ENCODE results near the gene ETFRF1.

The ETFRF1 gene

GRCh38 chr12:25236190-25236589 is 41.2 kb downstream of the ETFRF1 start:
- no peak for DNase-seq

GRCh38 chr12:25236626-25237025 is 41.6 kb downstream of the ETFRF1 start:
- DNase-seq = no peak

- no peak for DNase-seq
Measured at GRCh38 chr12:25241167-25242020, 46.4 kb downstream of the ETFRF1 start.

- DNase-seq = no peak
Measured at GRCh38 chr12:25242981-25243679, 48.1 kb downstream of the ETFRF1 start.

- DNase-seq = no peak
Measured at GRCh38 chr12:25243680-25243990, 48.6 kb downstream of the ETFRF1 start.

GRCh38 chr12:25245491-25245890 is 50.5 kb downstream of the ETFRF1 start:
- DNase-seq = no peak

GRCh38 chr12:25248137-25248536 is 53.1 kb downstream of the ETFRF1 start:
- DNase-seq = no peak

- no peak for DNase-seq
Measured at GRCh38 chr12:25248732-25249131, 53.7 kb downstream of the ETFRF1 start.

- DNase-seq = no peak
Measured at GRCh38 chr12:25249931-25250738, 55.1 kb downstream of the ETFRF1 start.

GRCh38 chr12:25250744-25251730 is 56.0 kb downstream of the ETFRF1 start, which contains the start of gene KRAS:
Gene KRAS, minus strand, starts transcription at chr12:25250929.
- peak; percentile 83 for DNase-seq

- no peak for DNase-seq
Measured at GRCh38 chr12:25251769-25252168, 56.7 kb downstream of the ETFRF1 start.

GRCh38 chr12:25252946-25253345 is 57.9 kb downstream of the ETFRF1 start:
- DNase-seq = no peak

- no peak for DNase-seq
Measured at GRCh38 chr12:25253371-25254068, 58.5 kb downstream of the ETFRF1 start.

GRCh38 chr12:25254271-25254880 is 59.3 kb downstream of the ETFRF1 start:
- no peak for DNase-seq

All from GOT3 (cell line).